Subcutaneous adipose tissue (tissue), 4 donors: ENCODE results near the gene TMEM72. TPM values are rescaled to one million over a fixed set of nuclear protein-coding genes. Genes with fewer than 3 reads are reported as not detected.

Source experiments
- CTCF ChIP-seq: fragments of 450-650 bp; IDR thresholded peaks from one replicate; pipeline ENCODE4 v1.5.1; 2016; ENCODE audit warnings: low read depth, mild to moderate bottlenecking, control low read depth, antibody characterized with exemption, moderate library complexity
- total RNA-seq, 4 donors: library from RNA; depleted of rRNA; stranded (reverse); fragments of >200 nt; gene quantifications; one replicate each; pipeline ENCODE4 v1.1.0, GENCODE V29; 2016

Gene TMEM72
- not detected for total RNA-seq

- TF ChIP-seq CTCF: no peak
Observed at GRCh38 chr10:44911081-44911540, at the start of gene TMEM72. TMEM72 (plus strand) TSS chr10:44911337; CDS start chr10:44911513, 176 bp downstream.

GRCh38 chr10:44862006-44862751, 49.0 kb upstream of the TMEM72 start:
- no peak for TF ChIP-seq CTCF

GRCh38 chr10:44862924-44863323, 48.2 kb upstream of the TMEM72 start:
- TF ChIP-seq CTCF: no peak

- TF ChIP-seq CTCF: no peak
Observed at GRCh38 chr10:44863344-44864047, 47.6 kb upstream of the TMEM72 start.

GRCh38 chr10:44864051-44864450, 47.1 kb upstream of the TMEM72 start:
- no peak for TF ChIP-seq CTCF

- no peak for TF ChIP-seq CTCF
Observed at GRCh38 chr10:44864637-44865288, 46.4 kb upstream of the TMEM72 start.

GRCh38 chr10:44865289-44865671, 45.9 kb upstream of the TMEM72 start:
- TF ChIP-seq CTCF: no peak
